DMS114 treated with DMSO at 0.1 percent for 48 hours (cell line): ENCODE results near the gene HSPA1L.
A peak's percentile ranks its signal among the peaks of the same experiment; 100 is the strongest.
"Not testable (repeated sequence)": the region's sequence is repeated elsewhere in the genome, so short reads cannot be mapped to it uniquely, and the experiment has no call there.

Experiments used
- DNase-seq: peaks from one replicate; lab custom pipeline; 2025; ENCODE audit not compliant: unreplicated experiment; lab: John Stamatoyannopoulos, UW

The HSPA1L gene

DNA sequence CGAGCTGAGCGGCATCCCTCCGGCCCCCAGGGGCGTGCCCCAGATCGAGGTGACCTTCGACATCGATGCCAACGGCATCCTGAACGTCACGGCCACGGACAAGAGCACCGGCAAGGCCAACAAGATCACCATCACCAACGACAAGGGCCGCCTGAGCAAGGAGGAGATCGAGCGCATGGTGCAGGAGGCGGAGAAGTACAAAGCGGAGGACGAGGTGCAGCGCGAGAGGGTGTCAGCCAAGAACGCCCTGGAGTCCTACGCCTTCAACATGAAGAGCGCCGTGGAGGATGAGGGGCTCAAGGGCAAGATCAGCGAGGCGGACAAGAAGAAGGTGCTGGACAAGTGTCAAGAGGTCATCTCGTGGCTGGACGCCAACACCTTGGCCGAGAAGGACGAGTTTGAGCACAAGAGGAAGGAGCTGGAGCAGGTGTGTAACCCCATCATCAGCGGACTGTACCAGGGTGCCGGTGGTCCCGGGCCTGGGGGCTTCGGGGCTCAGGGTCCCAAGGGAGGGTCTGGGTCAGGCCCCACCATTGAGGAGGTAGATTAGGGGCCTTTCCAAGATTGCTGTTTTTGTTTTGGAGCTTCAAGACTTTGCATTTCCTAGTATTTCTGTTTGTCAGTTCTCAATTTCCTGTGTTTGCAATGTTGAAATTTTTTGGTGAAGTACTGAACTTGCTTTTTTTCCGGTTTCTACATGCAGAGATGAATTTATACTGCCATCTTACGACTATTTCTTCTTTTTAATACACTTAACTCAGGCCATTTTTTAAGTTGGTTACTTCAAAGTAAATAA is 2.2 kb upstream of the HSPA1L start:
- not testable (repeated sequence) for DNase-seq

GRCh38 chr6:31814677-31815024 is 432 bp downstream of the HSPA1L start:
- DNase-seq: peak; percentile 98

- no peak for DNase-seq
These were observed 1.6 kb downstream of the HSPA1L start for GRCh38 chr6:31813465-31813849.

DNA sequence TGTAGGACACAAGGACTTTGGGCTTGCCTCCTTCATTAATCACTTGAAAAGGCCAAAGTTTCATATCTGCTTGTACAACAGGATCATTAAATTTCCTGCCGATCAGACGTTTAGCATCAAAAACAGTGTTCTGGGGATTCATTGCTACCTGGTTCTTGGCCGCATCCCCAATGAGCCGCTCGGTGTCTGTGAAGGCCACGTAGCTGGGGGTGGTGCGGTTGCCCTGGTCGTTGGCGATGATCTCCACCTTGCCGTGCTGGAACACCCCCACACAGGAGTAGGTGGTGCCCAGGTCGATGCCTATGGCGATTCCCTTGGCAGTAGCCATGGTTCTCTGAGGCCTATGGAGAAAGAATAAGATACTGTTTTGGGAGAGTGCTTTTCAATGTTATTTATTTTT is 3.4 kb downstream of the HSPA1L start:
- no peak for DNase-seq

GRCh38 chr6:31808599-31808998 is 6.5 kb downstream of the HSPA1L start:
- DNase-seq: not testable (repeated sequence)

- DNase-seq: peak; percentile 96
These were observed 8.4 kb downstream of the HSPA1L start, which contains the start of gene LSM2 for GRCh38 chr6:31806470-31807272. TSS of gene LSM2 (minus strand) at chr6:31806966. CDS start at chr6:31806757, 209 bp downstream.

- no peak for DNase-seq
These were observed 9.1 kb downstream of the HSPA1L start for GRCh38 chr6:31805939-31806469.

GRCh38 chr6:31801031-31801927 is 13.8 kb downstream of the HSPA1L start:
- DNase-seq: not testable (repeated sequence)

DNA sequence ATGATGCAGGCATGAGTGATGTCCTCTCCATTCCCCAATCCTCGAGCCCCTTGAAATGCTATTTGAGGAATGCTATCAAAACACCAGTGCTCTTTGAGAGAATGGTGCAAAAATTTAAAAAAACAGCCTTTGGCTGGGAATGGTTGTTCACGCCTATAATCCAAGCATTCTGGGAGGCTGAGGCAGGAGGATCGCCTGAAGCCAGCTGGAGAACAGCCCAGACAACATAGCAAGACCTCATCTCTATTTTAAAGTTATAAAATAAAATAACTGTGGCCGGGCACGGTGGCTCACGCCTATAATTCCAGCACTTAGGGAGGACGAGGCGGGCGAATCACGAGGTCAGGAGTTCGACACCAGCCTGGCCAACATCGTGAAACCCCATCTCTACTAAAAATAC is 15.3 kb downstream of the HSPA1L start:
- DNase-seq: no peak

DNA sequence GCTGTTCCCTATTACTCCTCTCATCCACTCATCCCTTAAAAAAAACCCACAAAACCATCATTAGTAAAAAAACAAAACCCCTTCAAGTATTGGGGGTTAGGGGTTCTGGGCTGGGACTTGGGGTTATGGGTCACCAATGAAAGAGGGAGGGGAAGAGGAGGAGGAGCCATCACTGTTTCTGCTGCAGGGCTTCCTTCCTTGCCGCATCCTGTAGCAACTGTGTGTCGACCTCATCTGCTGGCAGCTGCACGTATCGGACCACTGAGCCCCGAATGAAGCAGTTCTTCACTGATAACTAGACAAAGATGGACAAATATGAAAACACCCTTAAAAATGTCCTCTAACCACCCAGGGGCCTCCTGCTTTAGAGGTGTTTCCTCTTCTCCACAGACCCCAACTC is 17.5 kb downstream of the HSPA1L start:
- no peak for DNase-seq

DNA sequence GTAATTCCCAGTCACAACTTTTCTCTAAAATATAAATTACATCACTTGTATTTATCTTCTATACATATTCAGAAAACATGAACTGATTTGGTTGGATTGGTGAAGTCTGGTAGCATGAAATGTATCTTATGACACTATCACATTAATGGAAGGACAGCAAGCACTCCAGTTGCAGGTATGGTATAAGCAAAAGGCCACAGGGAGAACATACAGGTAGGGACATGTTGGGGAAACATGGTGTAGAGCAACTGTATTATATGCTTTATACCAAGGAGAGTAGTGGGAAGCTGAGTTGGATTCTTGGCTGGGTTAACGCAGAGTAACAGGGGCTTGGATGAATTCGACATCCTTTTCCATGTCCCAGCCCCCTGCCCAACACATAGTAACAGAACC is 18.1 kb downstream of the HSPA1L start:
- DNase-seq: no peak

DNA sequence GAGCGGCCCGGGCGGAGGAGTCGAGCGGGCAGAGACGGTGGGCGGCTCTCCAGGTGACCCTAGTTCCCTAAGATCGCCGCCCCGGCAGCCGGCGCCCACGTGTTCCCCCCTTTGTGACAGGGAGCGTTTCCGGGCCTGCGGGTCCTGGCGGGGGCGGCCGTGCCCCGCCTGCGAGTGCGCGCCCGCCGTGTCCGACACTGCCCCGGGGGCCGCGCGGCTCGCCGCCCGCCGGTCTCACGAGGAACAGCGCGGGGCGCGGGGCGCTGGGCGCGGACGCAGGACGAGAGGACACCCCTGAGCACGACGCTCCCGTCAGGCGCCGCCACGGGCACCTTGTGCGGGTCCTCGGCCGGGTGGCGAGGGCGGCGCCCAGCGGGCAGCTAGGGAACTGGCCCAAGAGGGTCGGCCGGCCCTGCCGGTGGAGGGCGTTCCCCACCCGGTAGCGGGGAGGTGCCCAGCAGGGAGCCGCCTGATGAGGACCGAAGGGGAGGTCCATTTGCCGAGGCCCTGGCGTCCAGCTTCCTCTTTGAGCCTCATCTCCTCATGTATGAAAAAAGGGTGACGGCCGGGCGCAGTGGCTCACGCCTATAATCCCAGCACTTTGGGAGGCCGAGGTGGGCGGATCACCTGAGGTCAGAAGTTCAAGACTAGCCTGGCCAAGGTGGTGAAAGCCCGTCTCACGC is 19.3 kb downstream of the HSPA1L start, which contains the start of gene VARS1:
Gene VARS1, minus strand, starts transcription at position 137 of the 683 bp plus-strand sequence. CDS start 535 bp downstream, outside the sequence.
- peak; percentile 83 for DNase-seq

DNA sequence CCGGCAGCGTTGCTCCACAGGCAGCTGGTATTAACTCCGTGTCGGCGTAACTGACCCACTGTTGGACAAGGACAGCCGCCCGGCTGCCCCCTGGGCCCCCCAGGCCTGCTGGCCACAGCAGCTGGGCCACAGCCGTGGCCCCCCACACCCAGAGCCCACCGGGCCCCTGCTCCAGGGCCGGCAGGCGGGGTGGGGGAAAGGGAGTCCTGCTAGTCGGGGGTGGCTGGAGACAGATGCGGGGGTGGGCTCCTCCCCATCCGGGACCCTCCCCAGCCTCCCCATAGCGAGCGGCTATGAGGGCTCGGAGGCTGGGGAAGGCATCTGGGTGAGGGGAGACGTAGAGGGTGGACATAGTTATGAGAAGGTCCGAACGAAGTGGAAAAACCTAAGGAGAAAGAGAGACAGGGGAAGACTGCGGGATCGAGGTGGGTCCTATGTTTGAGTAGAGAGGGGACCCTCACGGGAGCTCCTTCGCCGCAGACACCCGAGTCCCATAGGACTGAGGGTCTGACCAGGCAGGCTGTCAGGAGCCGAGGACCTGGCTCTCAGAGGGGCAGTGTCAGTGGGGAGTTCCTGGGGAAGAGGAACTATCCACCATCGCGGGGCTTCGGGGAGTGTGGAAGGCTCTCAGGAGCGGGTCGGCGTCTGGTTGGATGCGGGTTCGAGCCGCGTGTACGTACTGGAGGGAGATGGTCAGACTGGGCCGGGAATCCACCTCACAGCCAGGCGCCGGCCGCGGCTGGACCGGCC is 20.0 kb downstream of the HSPA1L start:
- peak; percentile 71 for DNase-seq

DNA sequence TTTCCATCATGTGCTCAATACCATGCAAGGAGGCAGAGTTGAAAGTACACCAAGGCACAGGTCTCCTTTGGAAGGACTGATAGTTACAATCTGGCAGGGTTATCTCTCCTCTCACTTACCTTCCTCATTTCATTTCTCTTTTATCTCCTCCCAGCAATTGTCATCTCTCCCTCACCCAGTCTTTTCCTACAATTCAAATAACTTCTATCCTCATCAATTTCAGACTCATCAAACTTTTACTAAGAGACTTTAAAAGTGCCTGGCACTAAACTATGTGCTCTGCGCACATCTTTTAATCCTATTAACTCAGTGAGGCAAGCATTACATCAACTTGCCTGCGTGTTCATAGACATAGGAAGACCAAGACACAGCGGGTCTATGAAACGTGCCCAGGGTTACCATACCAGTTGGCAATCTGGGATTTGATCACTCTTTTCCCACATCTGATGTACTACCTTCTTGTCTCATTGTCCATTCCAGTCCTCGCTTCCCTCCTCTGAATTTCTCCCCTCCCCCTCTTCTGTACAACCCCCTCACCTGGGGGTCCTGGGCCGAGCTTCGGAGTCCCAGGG is 20.7 kb downstream of the HSPA1L start:
- DNase-seq: no peak

DNA sequence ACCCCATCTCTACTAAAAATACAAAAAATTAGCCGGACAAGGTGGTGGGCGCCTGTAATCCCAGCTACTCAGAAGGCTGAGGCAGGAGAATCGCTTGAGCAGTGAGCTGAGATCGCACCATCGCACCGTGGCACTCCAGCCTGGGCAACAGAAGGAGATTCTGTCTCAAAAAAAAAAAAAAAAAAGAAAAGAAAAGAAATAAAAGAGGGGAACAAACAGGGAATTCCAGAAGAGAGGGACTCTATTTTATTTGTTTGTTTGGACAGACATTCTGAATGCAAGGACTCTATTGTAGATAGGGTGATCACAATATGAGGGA is 21.2 kb downstream of the HSPA1L start:
- DNase-seq: not testable (repeated sequence)

GRCh38 chr6:31792761-31793171 is 22.3 kb downstream of the HSPA1L start:
- DNase-seq: no peak

DNA sequence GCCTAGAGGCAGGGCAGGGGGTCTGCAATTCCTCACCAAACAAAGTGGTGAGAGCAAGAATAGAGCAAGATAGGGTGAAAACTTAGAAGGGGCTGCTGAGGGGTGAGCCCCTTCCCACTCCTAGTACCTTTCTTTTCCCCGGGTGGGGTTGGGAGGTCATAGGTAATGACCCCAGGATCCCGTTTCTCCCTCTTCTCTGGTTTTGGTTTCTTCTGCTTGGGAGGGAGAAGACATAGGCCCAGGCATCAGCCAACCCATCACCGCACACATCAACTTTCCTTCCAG is 23.1 kb downstream of the HSPA1L start:
- DNase-seq: no peak

DNA sequence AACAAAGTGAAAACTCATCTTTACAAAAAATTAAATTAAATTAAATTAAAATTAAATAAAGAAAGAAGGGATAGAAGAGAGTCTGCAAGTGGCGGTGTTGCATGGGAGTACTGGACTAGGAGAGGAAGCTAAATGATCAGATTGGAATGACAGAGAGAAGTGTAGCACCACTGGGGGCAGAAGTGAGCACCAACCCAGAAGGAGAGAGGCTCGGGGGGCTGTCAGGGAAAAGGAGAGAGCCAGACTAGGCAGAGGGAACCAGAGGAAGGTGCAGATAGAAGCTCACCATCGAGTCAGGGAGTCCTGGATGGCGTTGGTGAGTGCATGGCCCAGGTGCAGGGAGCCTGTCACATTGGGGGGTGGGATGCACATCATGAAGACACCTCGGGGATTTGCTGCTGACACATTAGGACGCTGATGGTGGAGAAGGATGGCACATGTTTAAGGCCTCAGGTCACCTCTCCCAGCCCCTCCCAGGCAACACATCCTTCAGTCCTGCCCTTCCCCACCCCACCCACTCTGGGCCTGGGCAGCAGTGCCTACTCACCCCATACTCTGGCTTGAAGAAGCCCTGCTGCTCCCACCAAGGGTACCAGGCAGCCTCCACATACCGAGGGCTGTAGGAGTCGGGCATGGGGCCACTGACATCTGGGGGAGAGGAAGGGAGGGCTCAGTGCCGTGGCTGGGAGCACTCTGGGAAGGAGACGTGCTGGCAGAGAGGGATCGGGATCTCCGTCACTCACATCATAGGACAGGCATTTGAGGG is 23.6 kb downstream of the HSPA1L start:
- peak; percentile 87 for DNase-seq

- DNase-seq: no peak
These were observed 29.6 kb downstream of the HSPA1L start for GRCh38 chr6:31785475-31785874.
